NCI-H1048 (cell line): ENCODE data around the gene GIMAP8.
"Not testable (repeated sequence)": the region's sequence is repeated elsewhere in the genome, so short reads cannot be mapped to it uniquely, and the experiment has no call there.

Experiments
- DNase-seq: peaks from one replicate; lab custom pipeline; 2025; lab: John Stamatoyannopoulos, UW

GIMAP8 gene

DNA sequence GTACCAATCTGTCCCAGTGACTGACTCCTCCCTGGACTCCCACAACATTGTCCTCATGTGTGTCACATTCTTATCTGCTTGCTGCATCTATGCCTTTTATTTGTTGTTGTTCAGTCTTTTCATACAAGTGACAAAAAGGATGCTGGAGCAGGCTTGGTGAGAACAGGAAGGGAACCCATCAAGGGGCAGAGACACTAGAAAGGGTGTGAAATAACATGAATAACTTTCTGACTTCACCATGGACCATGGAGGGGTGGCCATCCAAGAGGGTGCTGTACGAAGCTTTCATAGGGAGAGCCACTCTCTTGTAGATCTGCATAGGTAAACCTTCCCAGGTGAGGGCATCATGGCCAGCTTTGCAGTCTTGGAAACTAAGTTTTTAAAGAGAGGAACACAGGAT lies 14.5 kb downstream of the GIMAP8 start:
- DNase-seq = no peak

DNA sequence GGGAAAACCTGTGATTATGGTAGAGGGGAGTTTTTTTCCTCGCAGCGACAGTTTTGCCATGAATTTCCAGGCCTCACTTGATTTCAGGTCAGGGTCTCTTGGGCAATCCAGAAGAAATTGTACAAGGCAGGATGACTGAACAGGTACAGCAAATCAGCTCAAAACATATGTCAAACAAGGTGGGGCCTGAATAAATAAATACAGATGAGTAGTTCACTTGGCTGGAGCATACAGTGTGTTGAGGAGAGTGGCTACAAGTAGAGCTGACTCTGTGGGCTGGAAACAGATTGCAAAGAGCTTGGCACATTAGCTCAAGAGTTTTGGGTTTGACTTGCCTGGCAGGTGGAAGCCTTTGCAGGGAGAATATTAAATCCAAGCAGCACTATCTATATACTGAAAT lies 15.0 kb downstream of the GIMAP8 start:
- no peak for DNase-seq

DNA sequence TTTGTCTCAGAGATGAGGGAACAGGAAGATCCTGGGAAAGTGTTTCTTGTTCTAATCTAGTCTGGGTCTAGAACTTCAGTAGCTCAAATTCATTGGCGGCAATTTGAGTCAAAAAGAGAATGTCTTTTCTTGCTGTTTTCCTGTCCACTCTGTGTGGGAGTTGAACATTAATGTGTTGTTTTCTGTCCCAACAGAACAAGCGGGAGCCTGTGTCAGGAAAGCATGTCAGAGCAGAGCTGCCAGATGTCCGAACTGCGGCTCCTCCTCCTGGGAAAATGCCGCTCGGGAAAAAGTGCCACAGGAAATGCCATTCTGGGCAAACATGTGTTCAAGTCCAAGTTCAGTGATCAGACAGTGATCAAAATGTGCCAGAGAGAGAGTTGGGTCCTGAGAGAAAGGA lies 16.0 kb downstream of the GIMAP8 start:
- DNase-seq = no peak

DNA sequence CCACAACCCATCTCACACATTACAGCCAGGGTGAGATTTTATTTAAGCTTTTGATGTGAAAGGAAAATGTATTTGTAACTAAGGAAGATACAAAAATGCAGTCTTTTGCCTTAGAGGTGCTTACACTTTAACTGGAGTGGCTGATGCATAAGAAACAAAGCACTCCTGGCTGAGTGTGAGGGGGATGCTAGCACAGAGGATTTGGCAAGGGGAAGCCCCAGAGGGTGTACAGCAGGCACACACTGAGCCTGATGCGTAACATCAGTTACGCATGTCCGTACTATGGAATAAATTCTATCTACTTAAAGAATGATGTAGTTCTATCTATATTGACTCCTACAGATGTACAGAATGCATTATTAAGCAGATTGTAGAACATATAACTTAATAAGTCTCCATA lies 17.8 kb downstream of the GIMAP8 start:
- DNase-seq = no peak

DNA sequence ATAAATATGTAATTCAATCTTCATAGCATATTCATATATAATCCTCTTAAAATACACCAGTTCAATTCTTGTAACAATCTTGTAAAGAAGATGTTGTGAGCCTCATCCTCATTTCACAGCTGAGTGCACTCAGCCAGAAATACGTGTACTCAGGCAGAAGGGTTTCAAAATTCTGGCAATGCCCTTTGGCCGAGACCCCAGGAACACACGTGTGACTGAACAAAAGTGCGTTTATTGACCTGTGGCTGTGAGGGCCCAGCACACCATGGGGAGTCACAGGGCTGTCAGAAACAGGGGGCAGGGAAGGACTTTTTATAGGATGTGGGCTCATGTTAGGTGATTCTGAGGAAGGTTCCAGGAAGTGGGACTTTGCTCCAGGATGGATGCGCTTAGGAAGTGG lies 21.5 kb downstream of the GIMAP8 start:
- no peak for DNase-seq

DNA sequence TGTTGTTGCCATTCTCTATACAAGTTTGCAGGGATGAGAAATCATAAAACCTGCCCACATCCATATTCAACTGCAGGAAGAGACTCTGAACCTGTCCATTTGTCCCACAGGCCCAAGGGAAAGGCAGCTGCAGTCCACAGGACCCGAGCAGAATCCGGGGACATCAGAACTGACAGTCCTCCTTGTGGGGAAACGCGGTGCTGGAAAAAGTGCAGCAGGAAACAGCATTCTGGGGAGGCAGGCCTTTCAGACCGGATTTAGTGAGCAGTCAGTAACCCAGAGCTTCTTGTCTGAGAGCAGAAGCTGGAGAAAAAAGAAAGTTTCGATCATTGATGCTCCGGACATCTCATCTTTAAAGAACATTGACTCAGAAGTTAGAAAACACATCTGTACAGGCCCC lies 23.5 kb downstream of the GIMAP8 start:
- DNase-seq = no peak

DNA sequence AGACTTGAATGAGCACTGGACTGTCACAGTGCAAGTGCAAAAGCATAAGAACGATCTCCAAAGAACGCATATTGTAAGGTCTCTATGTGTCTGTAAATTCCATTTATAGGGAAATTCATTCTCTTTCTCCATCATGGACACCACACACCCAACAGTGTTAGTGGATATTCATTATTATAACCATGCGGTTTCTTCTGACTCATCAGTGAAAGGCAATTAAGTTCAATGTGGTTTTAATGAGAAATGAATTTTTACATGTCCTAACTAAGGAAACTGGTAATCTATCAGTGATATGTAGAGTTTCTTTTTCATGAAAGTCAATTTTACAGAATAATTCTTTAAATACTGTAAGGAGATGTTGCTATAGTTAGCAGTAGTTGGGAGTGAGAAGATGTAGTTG lies 25.9 kb downstream of the GIMAP8 start:
- DNase-seq = no peak

DNA sequence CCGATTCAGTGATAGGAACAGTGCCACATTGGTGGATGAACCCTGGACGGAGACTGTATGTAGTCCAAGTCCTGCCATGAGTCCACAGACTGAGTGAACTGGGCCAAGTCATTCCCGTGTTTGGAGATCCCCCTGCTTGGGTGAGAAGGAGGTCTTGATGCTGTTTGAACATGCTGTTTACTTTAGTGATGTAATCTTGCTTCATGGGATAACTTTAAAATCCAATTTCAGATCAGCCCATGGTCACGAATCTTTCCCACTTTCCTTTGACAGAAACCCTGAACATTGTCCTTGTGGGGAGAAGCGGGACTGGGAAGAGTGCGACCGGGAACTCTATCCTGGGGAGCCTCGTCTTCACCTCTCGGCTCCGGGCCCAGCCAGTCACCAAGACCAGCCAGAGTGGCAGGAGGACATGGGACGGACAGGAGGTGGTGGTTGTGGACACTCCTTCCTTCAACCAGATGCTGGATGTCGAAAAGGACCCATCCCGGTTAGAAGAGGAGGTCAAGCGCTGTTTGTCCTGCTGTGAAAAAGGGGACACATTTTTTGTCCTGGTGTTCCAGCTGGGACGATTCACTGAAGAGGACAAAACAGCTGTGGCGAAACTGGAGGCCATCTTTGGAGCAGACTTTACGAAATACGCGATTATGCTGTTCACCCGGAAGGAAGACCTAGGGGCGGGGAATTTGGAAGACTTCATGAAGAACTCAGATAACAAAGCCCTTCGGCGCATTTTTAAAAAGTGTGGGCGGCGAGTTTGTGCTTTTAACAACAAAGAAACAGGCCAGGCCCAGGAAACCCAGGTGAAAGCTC lies 26.6 kb downstream of the GIMAP8 start:
- DNase-seq = no peak

DNA sequence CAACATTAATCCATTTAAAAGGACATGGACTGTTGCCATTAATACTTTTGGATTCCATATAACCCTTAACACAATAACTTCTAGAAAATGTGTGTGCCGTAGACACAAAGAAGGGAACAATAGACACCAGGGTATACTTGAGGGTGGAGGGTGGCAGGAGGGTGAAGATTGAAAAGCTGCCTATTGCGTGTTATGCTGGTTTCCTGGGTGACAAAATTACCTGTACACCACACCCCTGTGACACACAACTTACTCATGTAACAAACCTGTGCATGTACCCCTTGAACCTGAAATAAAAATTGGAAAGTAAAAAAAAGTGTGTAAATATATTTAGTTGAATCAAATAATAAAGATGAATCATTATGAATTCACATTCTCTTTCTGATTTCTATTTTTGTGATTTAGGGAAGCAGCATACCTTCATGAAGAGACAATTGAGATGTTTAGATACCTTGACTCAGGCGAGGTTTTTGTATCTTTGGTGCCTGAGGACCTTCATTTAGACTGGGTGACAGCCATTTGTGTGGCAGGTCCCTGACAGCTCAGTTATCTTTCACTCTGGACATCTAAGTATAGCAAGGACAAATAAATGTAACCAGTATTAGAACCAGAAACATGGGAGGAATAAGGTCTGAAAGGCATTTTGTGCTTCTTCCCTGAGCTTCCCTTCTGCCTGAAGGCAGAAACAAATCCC lies 28.7 kb downstream of the GIMAP8 start:
- DNase-seq = no peak

DNA sequence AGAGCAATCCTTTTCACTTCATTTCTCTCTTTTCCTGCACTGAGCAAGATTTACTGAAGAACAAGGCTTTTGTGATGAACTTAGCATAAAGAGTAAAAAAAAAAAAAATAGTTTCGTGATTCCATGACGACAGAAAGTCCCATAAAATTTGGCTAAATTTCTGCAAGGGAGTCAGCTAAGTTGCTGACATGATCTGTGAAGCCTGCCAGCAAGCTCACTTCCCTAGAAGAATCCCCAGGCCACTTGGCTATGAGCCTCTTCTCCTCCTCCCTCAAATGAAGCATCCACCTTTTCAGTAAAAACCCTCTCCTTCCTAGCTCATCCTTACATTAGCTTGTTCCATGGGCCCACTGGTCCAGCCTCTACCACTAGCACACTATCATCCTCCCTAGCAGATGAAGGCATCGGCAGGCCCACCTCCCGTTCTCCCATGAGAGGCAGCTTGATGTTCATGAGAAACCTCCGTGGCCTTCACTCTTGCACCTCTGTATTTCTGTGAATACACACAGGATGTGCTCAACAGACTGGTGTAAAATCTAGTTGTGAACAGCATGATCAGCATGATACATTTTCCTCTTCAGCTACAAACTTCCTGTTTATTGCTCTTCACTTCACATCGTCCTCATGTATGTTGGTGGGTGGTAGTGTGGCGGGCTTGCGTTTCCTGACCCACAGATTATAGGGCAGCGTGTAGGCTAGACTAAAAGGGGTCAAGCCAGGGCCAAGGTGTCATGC lies 30.9 kb downstream of the GIMAP8 start:
- DNase-seq = no peak

DNA sequence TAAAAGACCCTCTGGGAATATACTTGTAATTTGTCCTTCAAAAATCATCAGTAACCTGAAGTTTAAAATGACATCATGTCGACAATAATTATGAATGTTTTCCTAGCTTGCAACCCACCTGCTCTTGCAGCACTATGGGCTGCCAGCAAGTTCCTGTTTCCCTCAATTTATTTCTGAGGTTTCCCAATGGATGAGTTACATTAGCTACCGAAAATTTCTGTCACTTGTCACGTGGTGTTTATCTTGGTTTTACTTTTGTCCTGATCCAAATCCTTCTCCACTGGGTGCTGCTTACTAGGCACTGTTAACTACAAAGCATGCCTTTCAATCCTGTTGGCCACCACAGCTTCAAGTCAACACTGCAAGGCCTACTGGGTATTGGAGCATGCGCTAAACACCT lies 31.5 kb downstream of the GIMAP8 start:
- no peak for DNase-seq

DNA sequence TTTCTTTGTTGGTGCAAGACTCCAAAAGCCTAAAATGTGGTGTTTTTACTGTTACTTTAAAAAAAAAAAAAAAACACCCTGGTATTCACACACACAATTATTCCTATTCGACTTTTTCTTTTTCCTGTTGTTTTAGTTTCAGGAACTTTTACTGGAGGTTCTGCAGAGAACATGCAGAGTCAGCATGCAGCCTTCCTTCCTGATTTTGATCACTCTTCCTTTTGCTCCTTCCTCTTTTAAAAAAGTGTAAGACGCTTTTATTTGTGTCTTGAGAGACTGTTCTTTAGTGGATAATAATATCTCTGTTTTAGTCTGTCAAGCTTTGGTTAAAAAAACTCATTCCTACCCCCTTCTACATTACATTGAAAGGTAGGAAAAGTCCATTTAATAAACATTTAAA lies 33.1 kb downstream of the GIMAP8 start:
- DNase-seq = not testable (repeated sequence)

DNA sequence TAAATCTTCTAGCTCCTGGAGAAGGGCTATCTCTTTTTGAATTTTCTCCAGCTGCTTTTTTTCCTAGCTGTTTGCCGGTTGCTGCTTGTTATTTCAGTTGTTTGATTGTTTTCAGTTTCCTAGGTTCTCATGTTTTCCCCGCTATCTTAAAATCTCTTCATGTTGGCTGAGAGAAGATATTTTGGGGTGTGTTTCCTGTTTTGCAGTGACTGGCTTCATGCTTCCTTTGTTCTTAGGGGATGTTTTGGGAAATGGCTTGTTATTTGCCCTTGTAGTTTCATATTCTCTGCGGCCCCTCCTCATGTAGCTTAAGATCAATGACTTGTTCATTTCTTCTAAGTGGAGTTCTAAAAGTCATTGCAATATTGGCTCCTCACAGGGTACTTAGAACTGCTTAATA lies 33.6 kb downstream of the GIMAP8 start:
- not testable (repeated sequence) for DNase-seq

DNA sequence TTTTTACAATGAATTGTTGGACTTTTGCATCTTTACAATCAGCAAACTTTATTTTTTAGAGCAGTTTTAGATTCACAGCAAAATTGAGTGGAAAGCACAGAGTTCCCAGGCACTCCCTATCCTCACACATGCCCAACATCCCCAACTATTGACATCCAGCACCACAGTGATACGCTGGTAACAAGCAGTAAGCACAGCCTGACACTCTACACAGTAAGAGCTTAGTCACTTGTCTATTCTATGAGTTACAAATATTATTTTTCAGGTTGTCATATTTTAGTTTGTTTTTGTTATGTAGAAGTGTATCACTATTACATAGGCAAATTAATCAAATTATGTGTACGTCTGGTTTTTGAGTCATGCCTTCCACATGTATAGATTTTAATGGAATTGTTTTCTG lies 37.2 kb downstream of the GIMAP8 start:
- no peak for DNase-seq

DNA sequence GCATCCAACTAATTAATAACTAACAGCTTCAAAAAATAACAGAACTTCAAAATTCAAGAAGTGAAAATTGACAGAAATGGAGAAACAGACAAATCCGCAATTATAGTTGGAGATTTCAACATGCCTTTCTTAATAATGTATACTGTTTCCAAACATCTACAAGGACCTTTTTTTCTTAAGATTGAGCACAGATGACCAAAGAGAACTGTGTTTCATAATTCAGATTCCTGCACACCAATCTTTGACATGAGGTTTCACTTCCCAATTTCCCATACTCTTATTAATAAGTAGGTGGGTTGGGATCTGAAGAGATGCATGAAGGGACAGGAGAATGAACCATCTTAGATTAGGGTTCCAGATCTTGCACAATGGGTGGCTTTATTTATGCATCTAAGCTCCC lies 39.4 kb downstream of the GIMAP8 start:
- no peak for DNase-seq

DNA sequence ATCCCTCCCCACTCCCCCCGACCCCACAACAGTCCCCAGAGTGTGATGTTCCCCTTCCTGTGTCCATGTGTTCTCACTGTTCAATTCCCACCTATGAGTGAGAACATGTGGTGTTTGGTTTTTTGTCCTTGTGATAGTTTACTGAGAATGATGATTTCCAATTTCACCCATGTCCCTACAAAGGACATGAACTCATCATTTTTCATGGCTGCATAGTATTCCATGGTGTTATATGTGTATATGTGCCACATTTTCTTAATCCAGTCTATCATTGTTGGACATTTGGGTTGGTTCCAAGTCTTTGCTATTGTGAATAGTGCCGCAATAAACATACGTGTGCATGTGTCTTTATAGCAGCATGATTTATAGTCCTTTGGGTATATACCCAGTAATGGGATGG lies 43.0 kb downstream of the GIMAP8 start:
- DNase-seq = not testable (repeated sequence)

DNA sequence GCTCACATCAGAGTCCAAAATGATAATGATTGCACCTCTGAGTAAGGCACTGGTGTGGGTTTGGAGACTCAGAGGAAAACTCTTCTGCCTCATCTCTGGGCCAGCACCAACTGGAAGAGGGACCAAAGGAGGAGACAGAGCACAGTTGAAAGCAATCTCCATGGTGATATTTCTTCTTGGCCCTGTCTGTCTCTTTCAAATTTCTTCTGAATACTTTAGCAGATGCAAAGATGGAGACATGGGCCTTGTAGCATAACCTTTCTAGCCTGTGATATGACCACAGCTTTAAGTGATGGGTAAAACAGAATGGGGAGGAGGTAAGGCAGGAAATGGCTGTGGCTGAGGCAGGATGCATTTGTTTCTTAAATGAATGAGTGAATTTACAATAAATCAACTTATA lies 52.1 kb downstream of the GIMAP8 start:
- DNase-seq = no peak

DNA sequence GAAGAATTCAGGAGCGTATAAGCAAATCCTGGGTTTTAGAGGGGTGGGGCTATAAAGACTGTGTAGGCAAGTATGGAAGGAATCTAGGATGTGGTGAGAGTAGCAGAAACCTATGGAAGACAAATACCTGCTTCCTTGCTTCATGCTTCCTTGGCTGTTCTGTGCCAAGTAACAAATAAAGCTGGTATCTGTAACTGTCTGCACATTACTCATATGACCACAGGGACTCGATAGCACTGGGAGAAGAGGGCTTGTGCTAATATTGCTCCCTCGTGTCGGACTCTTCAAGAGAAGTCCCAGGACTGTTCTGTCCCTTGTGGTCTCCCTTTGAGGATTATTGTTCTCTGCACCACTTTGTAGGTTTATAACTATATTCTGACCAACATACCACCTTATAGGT lies 52.7 kb downstream of the GIMAP8 start:
- no peak for DNase-seq

DNA sequence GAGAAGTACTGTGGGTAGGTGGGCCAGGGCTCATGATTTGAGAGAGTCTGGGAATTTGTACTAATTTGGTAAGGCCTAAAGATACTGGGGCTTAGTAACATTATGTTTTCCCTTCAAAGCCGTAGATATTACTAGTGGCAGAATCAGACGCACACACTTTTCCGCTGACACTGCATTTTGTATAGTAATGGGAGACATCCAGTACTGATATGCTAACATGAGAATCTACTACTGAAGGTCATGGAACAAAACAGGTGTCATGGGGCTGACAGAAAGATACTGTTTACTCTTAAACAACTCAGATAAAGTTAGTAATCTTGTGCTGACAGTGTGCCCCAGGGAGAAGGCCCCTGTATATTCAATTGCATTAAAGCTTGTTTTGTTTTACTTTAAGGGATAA lies 53.2 kb downstream of the GIMAP8 start:
- DNase-seq = no peak

DNA sequence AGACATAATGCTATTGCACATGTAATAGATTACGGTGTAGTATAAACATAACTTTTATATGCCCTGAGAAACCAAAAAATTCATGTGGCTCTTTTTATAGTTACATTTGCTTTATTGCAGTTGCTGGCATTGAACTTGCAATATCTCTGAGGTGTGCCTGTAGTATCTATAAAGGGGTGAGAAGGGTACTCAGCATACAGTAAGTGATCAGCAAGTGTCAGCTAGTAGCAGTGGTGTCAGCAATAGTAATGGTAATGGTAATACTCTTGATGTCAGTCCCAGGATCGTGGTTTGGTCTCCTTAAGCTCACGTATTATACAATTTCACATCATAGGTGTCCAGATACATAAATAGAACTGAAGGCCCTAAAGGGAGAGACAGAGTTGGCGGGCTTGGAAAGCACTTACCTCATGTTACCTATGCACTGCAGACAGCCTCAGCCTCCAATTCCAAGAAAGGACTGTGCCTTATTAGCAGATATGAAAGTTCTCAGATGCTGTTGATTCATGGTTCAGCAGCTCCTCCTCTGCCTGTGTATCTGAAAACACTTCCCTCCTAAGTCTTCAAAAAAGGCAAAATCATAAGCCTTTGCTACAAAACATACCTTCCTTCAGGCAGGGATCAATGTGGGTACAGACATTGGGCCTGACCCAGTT lies 57.6 kb downstream of the GIMAP8 start:
- DNase-seq = no peak

DNA sequence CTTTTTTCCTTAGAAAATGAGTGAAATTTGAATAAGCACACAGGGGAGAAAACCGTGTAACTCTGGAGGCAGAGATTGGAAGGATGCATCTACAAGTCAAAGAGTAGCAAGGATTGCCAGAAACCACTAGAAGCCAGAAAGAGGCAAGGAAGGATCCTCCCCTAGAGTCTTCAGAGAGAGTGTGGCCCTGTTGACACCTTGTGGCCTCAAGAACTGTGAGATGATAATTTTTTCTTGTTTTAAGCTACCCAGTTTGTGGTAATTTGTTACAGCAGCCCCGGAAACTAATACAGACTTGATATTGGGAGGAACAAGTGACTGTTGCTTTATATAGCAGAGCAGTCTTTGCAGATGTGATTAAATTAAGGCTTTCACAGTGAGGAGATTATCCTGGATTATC lies 60.6 kb downstream of the GIMAP8 start:
- no peak for DNase-seq

DNA sequence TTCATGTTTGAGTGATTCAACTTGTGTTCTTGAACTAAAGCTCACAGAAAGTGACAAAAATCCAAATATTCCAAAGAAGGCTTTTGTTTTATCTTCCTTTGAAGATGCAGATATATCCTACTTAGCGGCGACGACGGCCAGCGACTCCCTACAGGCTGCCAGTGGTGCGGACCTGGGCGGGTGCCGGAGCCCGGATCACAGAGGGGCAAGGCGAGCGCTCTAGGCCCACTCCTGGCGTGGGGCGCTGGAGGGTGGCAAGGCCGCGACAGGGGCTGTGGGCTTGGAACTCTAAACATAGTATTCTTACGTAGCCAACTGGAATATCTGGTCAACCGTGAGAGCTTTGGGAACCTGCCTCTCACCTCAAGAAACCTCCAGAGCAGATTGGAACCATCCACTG lies 63.3 kb downstream of the GIMAP8 start:
- DNase-seq = no peak
